NCI-H187 treated with DMSO at 0.1 percent for 48 hours (cell line): ENCODE data around the gene CRB1.
"Not testable (repeated sequence)": the region's sequence is repeated elsewhere in the genome, so short reads cannot be mapped to it uniquely, and the experiment has no call there.

ENCODE experiments used
- DNase-seq: peaks from one replicate; lab custom pipeline; 2025; lab: John Stamatoyannopoulos, UW

The CRB1 gene

GRCh38 chr1:197399755-197400521 lies 131.9 kb downstream of the CRB1 start:
- no peak for DNase-seq

- no peak for DNase-seq
Observed at GRCh38 chr1:197400522-197400902, 132.5 kb downstream of the CRB1 start.

- no peak for DNase-seq
Observed at GRCh38 chr1:197402189-197402588, 134.1 kb downstream of the CRB1 start.

- not testable (repeated sequence) for DNase-seq
Observed at GRCh38 chr1:197404774-197405173, 136.7 kb downstream of the CRB1 start.

- DNase-seq, result not testable (repeated sequence)
Observed at GRCh38 chr1:197405614-197406013, 137.6 kb downstream of the CRB1 start.

- DNase-seq, result no peak
Observed at GRCh38 chr1:197413564-197413963, 145.5 kb downstream of the CRB1 start.

GRCh38 chr1:197415221-197415620 lies 147.2 kb downstream of the CRB1 start:
- DNase-seq, result no peak

GRCh38 chr1:197418693-197419092 lies 150.6 kb downstream of the CRB1 start:
- no peak for DNase-seq

- DNase-seq, result no peak
Observed at GRCh38 chr1:197422993-197423392, 154.9 kb downstream of the CRB1 start.

- DNase-seq, result no peak
Observed at GRCh38 chr1:197424380-197424779, 156.3 kb downstream of the CRB1 start.

- no peak for DNase-seq
Observed at GRCh38 chr1:197429372-197429771, 161.3 kb downstream of the CRB1 start.

- DNase-seq, result no peak
Observed at GRCh38 chr1:197435224-197435623, 167.2 kb downstream of the CRB1 start.

- no peak for DNase-seq
Observed at GRCh38 chr1:197437601-197438000, 169.5 kb downstream of the CRB1 start.

- no peak for DNase-seq
Observed at GRCh38 chr1:197438010-197438790, 170.1 kb downstream of the CRB1 start.

- no peak for DNase-seq
Observed at GRCh38 chr1:197439708-197440280, 171.7 kb downstream of the CRB1 start.

- no peak for DNase-seq
Observed at GRCh38 chr1:197440715-197441114, 172.7 kb downstream of the CRB1 start.

- DNase-seq, result no peak
Observed at GRCh38 chr1:197441999-197442414, 174.0 kb downstream of the CRB1 start.

- no peak for DNase-seq
Observed at GRCh38 chr1:197444755-197445154, 176.7 kb downstream of the CRB1 start.

GRCh38 chr1:197448121-197448779 lies 180.2 kb downstream of the CRB1 start:
- no peak for DNase-seq

GRCh38 chr1:197451381-197451780 lies 183.3 kb downstream of the CRB1 start:
- no peak for DNase-seq

- no peak for DNase-seq
Observed at GRCh38 chr1:197453376-197454058, 185.5 kb downstream of the CRB1 start.

GRCh38 chr1:197462539-197462938 lies 194.5 kb downstream of the CRB1 start:
- no peak for DNase-seq
